ENCODE results near the gene PM20D1. TPM values are rescaled to one million over a fixed set of nuclear protein-coding genes. Genes with fewer than 3 reads are reported as not detected.

Gene PM20D1
- polyA plus RNA-seq, 1 donor from 2014 or later = not detected

DNA sequence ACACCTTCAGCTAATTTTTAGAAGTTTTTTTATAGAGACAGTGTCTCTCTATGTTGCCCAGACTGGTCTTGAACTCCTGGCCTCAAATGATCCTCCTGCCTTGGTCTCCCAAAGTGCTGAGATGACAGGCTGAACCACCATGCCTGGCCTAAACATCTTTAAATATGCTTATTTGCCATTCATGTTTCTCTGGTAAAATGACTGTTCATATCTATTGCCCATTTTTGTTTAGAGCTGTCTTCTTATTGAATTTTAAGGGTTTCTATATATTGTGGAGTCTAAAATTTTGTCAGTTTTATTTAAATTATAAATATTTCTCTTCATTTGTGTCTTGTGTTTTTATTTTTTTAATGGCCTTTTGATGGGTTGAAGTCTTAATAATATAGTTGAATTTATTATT is 3.0 kb upstream of the PM20D1 start:
- no peaks in the 10 kb centered on the region for H3K79me2 ChIP-seq (replicated peaks; ENCODE audit: insufficient read depth, low read length)
- no peaks in the 10 kb centered on the region for H4K20me1 ChIP-seq (ENCODE audit: insufficient read depth)
- H3K9ac ChIP-seq (ENCODE audit: low read length) = no peak overlapping the region
- no peak overlapping the region for H3K4me2 ChIP-seq (ENCODE audit: low read length)
- H3K27me3 ChIP-seq (ENCODE audit: insufficient read depth, low read depth, low read length) = no peaks in the 10 kb centered on the region
- H3K9me3 ChIP-seq (ENCODE audit: low read length) = no peaks in the 10 kb centered on the region
- TF ChIP-seq POLR2AphosphoS5 (IDR thresholded peaks at IDR 0.05) (no peak), EZH2 (IDR thresholded peaks at IDR 0.05; ENCODE audit: borderline replicate concordance, insufficient read depth, low read length, poor library complexity, severe bottlenecking) (no peak), RAD21 (conservative IDR thresholded peaks at IDR 0.05) (no peak), TAF1 (IDR thresholded peaks at IDR 0.05; ENCODE audit: low read depth) (no peak), EP300 (conservative IDR thresholded peaks at IDR 0.05; ENCODE audit: poor library complexity, severe bottlenecking) (no peak), SMC3 (conservative IDR thresholded peaks at IDR 0.05; ENCODE audit: poor library complexity) (no peak), MXI1 (conservative IDR thresholded peaks at IDR 0.05; ENCODE audit: poor library complexity, severe bottlenecking) (no peak)
- TF ChIP-seq, protein P1, sequence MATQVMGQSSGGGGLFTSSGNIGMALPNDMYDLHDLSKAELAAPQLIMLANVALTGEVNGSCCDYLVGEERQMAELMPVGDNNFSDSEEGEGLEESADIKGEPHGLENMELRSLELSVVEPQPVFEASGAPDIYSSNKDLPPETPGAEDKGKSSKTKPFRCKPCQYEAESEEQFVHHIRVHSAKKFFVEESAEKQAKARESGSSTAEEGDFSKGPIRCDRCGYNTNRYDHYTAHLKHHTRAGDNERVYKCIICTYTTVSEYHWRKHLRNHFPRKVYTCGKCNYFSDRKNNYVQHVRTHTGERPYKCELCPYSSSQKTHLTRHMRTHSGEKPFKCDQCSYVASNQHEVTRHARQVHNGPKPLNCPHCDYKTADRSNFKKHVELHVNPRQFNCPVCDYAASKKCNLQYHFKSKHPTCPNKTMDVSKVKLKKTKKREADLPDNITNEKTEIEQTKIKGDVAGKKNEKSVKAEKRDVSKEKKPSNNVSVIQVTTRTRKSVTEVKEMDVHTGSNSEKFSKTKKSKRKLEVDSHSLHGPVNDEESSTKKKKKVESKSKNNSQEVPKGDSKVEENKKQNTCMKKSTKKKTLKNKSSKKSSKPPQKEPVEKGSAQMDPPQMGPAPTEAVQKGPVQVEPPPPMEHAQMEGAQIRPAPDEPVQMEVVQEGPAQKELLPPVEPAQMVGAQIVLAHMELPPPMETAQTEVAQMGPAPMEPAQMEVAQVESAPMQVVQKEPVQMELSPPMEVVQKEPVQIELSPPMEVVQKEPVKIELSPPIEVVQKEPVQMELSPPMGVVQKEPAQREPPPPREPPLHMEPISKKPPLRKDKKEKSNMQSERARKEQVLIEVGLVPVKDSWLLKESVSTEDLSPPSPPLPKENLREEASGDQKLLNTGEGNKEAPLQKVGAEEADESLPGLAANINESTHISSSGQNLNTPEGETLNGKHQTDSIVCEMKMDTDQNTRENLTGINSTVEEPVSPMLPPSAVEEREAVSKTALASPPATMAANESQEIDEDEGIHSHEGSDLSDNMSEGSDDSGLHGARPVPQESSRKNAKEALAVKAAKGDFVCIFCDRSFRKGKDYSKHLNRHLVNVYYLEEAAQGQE (IDR thresholded peaks at IDR 0.05; ENCODE audit: borderline replicate concordance) = no peak
- TF ChIP-seq, protein P2, sequence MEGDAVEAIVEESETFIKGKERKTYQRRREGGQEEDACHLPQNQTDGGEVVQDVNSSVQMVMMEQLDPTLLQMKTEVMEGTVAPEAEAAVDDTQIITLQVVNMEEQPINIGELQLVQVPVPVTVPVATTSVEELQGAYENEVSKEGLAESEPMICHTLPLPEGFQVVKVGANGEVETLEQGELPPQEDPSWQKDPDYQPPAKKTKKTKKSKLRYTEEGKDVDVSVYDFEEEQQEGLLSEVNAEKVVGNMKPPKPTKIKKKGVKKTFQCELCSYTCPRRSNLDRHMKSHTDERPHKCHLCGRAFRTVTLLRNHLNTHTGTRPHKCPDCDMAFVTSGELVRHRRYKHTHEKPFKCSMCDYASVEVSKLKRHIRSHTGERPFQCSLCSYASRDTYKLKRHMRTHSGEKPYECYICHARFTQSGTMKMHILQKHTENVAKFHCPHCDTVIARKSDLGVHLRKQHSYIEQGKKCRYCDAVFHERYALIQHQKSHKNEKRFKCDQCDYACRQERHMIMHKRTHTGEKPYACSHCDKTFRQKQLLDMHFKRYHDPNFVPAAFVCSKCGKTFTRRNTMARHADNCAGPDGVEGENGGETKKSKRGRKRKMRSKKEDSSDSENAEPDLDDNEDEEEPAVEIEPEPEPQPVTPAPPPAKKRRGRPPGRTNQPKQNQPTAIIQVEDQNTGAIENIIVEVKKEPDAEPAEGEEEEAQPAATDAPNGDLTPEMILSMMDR (IDR thresholded peaks at IDR 0.05; ENCODE audit: poor library complexity, severe bottlenecking) = no peak
- H3F3A ChIP-seq (ENCODE audit: insufficient read depth, low read length, poor library complexity, severe bottlenecking) = no peaks in the 10 kb centered on the region
- H3K27ac ChIP-seq (ENCODE audit: low read length) = no peak overlapping the region
- no peak overlapping the region for H3K4me3 ChIP-seq (ENCODE audit: low read length)
- no peak overlapping the region for H2AFZ ChIP-seq (ENCODE audit: low read depth, low read length)
- H3K36me3 ChIP-seq (ENCODE audit: insufficient read depth, low read length) = no peaks in the 10 kb centered on the region
- no peaks in the 10 kb centered on the region for H3K9me2 ChIP-seq (ENCODE audit: insufficient read depth, low read length)

DNA sequence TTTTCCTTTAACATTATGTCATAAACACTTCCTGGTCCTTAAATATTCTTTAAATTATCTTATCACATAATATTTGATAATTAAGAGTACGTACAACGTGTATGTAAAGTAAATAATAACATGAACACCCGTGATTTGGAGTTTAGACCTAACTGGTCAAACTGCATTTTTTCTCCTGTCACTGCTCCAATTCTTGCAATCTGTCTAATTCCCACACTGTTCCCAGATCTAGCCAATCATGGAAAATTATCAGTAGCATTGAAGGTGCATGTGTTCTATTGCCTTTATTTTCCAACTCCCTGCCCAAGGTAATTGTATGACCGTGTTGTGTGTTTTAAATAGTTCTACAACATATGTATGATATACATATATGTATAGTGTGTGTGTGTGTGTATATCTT is 2.1 kb upstream of the PM20D1 start:
- no peaks in the 10 kb centered on the region for H3K27me3 ChIP-seq (ENCODE audit: insufficient read depth, low read depth, low read length)
- no peak overlapping the region for H3K27ac ChIP-seq (ENCODE audit: low read length)
- no peaks in the 10 kb centered on the region for H3K9me2 ChIP-seq (ENCODE audit: insufficient read depth, low read length)
- H3K9ac ChIP-seq (ENCODE audit: low read length) = no peak overlapping the region
- no peak overlapping the region for H3K4me3 ChIP-seq (ENCODE audit: low read length)
- H3F3A ChIP-seq (ENCODE audit: insufficient read depth, low read length, poor library complexity, severe bottlenecking) = no peaks in the 10 kb centered on the region
- TF ChIP-seq TAF1 (IDR thresholded peaks at IDR 0.05; ENCODE audit: low read depth) (no peak), RAD21 (conservative IDR thresholded peaks at IDR 0.05) (no peak), EZH2 (IDR thresholded peaks at IDR 0.05; ENCODE audit: borderline replicate concordance, insufficient read depth, low read length, poor library complexity, severe bottlenecking) (no peak), SMC3 (conservative IDR thresholded peaks at IDR 0.05; ENCODE audit: poor library complexity) (no peak), MXI1 (conservative IDR thresholded peaks at IDR 0.05; ENCODE audit: poor library complexity, severe bottlenecking) (no peak), EP300 (conservative IDR thresholded peaks at IDR 0.05; ENCODE audit: poor library complexity, severe bottlenecking) (no peak)
- TF ChIP-seq, protein P2 (IDR thresholded peaks at IDR 0.05; ENCODE audit: poor library complexity, severe bottlenecking) = no peak
- TF ChIP-seq, protein P1 (IDR thresholded peaks at IDR 0.05; ENCODE audit: borderline replicate concordance) = no peak
- H3K36me3 ChIP-seq (ENCODE audit: insufficient read depth, low read length) = no peaks in the 10 kb centered on the region
- no peaks in the 10 kb centered on the region for H3K9me3 ChIP-seq (ENCODE audit: low read length)
- H3K4me2 ChIP-seq (ENCODE audit: low read length) = no peak overlapping the region
- H2AFZ ChIP-seq (ENCODE audit: low read depth, low read length) = no peak overlapping the region
- no peaks in the 10 kb centered on the region for H3K79me2 ChIP-seq (replicated peaks; ENCODE audit: insufficient read depth, low read length)
- H4K20me1 ChIP-seq (ENCODE audit: insufficient read depth) = no peaks in the 10 kb centered on the region

Measured in neural cell (in vitro differentiated cells).